Activated CD8-positive, alpha-beta memory T cell treated with anti-CD3 and anti-CD28 coated beads, Interleukin-2, amount 50 U/mL, for 1 hour (primary cell): ENCODE data around the gene CILP2.

Experiments used
- DNase-seq: peaks from one replicate; pipeline ENCODE4 v3.0.0-alpha.2; 2020; ENCODE audit errors: extremely low read depth

Gene CILP2

DNA sequence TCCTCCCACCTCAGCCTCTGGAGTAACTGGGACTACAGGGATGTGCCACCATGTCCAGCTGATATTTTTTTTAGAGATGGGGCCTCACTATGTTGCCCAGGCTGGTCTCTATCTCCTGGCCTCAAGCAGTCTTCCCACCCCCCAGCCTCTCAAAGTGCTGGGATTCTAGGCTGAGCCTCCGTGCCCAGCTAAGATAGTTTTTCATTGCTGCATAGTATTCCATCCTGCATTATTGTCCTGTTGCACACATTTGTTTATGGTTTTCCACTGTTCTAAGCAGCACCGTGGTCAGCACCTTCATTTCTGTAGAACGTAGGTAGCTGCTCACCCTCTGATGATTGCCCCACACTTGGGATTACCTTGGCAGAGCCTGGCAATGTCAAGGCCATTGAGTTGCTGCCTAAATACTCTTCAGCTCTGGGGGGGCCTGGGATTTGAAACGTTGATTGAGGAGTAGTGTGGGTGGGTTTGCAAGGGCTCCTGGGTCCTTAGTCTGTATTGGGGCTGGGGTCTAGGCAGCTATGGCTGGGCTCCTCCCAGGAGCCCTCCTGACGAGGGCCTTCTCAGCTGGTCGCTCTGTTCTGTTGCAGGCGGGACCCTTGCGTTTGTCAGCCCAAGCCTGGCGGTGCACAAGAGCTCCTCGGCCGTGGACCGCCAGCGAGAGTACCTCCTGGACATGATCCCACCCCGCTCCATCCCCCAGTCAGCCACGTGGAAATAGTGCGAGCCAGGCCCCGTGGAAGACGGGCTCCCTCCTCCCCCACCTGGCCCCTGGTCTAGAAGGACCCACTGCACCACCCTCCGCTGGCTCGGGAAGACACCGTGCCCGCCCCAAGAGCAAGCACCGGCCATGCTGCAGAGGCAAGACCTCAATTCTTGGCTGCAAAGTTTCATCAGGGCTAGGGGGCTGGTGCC is 33.1 kb upstream of the CILP2 start:
- no peak for DNase-seq

DNA sequence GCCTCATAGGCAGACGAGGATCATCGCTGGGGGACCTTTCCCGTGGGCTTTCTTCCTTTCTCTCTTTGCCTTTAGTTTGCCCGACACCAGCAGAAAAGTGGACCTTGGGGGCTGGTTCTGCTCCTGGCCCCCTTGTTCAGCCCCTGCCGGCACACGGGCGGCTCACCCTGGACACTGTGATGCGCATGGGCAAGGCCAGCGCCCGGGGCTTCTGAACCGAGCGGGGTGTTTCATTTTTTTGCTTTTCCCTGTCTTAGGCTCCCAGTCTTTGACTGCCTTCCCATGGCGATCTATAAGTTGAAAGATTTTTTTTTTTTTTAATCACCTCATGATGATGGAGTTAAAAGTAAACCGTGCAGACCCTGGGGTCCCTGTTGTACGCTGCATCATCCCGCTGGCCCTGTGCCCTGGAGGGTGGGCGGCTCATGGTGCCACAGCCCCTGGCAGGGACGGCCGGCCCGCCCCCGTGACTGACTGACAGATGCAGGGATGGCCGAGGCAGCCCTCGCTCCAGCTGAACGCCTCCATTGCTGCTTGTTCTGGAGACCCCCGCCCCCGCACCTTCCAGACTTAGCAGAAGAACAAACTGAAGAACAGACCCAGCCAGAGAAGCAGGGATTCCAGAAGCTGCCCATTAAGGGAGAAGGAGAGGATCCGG is 32.3 kb upstream of the CILP2 start:
- no peak for DNase-seq

DNA sequence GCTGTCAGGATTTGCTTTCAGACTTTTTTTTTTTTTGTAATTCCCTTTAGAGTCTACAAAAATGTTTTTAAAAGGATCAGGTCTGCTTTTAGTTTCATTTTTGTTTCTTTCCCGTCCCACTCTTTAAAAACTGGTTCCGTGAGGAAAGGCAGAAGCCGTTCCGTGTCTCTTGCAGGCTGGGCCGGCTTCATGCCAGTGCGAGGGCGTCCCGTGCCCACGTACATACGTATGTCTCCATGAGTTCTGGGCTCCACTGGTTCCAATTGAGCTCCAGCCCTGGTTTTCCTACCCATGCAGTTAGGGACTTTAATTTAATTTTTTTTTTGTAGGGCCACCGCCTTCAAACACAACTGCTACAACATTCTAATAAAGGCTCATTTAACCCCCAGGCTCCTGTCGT is 31.5 kb upstream of the CILP2 start:
- DNase-seq, result no peak

DNA sequence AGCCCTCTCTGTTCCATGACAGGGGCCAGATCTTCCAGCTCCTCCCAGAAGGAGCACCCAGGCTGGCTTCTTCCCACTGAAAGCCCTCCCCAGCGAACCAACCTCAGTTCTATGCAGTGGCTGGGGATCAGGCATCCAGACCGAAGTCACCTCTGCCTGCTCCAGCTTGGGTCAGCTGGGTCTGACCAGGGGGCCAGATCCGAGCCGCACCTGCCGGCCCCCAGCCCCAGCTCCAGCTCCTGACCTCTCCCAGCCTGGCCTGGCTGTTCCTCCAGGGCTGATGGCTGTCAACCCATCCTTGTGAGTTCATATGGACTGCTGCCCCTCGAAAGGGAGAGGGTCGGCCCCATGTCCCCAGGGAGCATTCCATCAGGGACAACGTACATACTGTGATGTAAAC is 30.7 kb upstream of the CILP2 start:
- DNase-seq, result no peak

DNA sequence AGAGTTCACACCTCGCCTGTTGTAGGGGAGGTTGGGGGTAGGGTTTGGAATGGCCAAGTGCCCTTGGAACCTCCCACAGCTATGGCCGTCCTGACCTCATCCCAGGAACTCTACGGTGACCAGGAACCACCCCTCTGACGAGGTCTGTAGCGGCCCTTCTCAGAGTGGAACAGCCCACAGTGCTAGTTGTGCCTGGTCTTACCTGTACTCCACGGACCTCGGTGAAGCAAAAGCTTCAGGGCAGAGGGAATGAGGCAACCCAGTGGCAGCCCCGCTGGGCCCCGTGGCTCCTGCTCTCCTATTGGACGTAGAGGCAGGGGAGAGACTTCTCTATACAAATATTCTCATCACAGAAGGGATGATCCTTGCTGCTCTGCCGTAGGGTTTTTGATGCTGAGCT is 29.8 kb upstream of the CILP2 start:
- DNase-seq, result no peak

DNA sequence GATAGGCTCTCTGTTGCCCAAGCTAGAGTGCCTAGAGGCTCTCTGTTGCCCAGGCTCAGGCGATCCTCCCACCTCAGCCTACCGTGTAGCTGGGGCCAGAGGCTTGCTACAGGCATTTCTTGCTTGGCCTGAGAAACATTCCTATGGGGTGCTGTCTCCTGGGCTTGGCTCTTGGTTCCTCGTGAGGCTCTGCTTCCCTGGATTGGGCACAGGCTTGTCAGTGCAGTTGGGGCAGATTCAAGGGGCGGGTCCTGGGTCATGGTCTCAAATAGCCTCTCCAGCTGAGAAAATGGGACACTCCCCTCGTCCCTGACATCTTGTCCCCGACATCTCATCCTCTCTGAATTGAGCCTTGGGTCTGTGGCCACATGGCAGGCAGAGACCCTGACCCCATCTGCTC is 27.6 kb upstream of the CILP2 start:
- no peak for DNase-seq

DNA sequence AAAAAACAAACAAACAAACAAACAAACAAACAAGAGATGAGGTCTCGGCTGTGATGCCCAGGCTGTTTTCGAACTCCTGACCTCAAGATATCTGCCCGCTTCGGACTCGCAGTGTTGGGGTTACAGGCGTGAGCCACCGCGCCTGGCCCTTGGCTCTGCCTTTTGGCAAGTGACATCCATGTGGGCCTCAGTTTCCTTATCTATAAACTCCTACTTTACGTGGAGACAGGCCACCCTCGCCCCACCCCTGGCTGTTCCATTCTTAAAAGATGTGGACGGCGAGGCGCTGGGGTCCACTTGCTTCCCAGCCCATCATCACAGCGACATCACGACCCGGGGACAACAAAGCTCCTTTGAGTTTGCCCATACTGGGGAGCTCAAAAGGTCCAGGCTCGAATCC is 24.4 kb upstream of the CILP2 start:
- DNase-seq, result no peak

DNA sequence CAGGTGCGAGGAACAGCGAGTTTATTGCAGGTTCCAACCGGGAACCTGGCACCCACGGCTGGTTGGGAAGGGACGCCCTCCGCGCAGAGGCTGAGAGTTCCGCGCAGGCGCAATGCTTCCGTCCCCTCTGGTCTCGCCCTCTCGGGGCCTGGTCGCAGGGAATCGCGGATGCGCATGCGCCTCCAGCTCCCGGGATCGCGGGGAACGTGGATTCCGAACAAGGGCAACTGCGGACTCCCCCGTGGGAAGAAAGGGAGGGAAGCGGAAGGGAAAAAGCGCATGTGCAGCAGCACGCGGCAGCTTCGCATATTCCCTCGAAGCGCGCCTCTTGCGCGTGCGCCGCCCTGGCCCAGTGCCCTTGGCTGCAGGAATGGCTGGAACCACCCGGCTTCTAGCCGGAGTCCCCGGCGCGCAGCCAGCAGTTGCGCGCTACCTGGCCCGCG is 23.8 kb upstream of the CILP2 start:
- no peak for DNase-seq

DNA sequence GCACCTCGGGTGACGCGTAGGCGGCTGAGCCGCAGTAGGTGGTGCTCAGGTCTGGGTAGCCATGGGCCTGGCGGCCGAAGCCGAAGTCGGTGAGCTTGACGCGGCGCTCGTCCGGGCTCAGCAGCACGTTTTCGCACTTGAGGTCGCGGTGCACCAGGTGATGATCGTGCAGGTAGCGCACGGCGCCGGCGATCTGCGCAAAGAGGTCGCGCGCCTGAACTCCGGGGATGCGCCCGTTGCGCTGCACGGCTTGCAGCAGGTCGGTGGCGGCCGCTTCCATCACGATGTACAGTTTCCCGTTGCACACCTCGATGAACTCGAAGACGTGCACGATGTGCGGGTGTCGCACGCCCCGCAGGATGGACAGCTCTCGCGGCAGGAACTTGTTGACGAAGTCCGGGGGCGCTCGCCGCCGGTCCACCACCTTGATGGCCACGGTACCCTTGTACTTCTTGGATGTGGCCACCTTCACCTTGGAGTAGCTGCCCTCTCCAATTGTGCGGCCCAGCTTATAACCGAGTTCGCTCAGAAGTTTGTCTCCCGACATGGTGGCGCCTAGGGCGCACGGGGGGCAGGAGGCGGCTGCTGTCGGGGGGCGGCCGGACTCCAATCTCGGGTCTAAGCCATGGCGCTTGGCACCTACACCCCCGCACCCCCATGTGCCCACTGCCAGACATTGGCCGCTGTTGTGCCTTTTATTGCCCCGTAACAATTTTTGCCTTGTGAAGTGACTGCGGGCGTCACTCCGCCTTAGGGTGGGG is 23.0 kb upstream of the CILP2 start, which contains the start of gene TSSK6:
TSSK6 (minus strand) TSS at position 668 of the 761 bp plus-strand sequence; CDS start at position 547, 121 bp downstream.
- DNase-seq, result no peak

DNA sequence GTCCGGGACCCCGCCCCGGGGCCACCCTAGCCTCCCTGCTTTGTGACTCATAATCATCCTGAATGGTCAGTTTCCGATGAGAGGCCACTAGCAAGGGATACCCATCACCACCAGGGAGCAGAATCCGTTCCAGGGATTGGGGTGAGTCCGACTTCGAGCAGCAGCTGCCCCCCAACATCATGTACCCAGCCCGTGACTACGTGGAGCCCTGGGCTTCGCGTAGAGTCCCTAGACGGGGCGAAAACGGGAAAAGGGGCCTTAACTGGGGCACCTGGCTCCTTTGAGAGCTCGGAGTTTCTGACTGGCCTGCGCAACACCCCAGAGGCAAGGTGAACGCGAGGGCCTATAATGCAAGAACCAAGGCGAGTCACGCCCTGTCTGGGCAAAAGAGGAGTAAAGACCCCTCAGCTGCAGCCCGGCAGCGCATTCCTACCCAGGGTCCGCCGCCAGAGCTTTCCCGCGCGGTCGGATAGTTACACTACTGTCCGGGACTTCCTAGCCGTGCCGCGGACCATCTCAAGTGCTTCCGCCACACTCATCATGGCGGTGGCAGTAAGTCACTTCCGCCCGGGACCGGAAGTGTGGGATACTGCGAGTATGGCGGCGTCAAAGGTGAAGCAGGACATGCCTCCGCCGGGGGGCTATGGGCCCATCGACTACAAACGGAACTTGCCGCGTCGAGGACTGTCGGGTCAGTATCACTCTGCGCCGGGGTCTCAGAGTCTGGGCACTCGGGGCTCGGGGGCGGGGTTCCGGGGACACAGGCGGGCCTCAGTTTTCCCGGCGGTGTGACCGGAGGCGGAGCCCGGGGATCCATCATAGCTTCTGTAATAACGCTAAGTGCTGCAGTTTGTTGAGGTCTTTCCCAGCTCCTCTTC is 22.2 kb upstream of the CILP2 start, which contains the start of gene NDUFA13:
NDUFA13 (plus strand) TSS at position 584 of the 878 bp plus-strand sequence; CDS start at position 598, 14 bp downstream.
- DNase-seq, result peak; percentile 69

DNA sequence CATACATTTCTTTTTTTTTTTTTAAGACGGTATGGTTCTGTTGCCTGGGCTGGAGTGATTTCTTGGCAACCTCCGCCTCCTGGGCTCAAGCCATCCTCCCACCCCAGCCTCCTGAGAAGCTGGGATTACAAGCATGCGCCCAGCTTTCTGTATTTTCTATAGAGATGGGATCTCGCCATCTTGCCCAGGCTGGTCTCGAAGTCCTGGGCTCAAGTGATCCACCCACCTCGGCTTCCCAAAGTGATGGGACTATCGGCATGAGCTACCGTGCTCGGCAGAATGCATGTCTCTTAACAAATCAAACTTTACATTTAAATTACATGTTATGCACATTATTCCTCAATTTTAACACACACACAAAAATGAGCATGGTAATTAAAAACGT is 20.8 kb upstream of the CILP2 start:
- no peak for DNase-seq

DNA sequence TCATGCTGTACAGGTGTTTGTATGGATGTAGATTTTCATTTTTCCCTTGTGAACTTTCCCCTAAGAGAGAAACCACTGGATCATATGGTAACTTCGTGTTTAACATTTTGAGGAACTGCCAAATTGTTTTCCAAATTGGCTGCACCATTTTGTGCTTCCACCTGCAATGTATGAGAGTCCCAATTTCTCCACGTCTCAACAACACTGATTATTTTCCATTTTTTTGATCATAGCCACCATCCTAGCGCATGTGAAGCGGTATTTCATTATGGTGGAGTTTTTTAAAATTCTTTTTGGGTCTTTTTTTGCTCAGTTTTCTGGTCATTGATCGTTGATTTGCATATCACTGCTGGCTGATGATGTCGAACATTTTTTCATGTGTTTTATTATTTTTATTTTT is 17.1 kb upstream of the CILP2 start:
- DNase-seq, result no peak

DNA sequence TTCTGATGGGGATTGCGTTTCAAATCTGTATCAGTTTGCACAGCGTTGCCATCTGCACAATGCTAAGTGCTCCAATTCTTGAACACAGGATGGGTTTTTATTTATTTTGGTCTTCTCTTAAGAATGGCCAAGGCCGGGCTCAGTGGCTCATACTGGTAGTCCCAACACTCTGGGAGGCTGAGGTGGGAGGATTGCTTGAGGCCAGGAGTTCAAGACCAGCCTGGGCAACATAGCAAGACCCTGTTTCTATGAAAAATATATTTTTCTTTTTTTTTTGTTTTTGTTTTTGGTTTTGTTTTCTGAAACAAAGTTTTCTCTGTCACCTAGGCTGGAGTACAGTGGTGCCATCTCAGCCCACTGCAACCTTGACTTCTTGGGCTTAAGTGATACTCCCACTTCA is 14.9 kb upstream of the CILP2 start:
- no peak for DNase-seq

DNA sequence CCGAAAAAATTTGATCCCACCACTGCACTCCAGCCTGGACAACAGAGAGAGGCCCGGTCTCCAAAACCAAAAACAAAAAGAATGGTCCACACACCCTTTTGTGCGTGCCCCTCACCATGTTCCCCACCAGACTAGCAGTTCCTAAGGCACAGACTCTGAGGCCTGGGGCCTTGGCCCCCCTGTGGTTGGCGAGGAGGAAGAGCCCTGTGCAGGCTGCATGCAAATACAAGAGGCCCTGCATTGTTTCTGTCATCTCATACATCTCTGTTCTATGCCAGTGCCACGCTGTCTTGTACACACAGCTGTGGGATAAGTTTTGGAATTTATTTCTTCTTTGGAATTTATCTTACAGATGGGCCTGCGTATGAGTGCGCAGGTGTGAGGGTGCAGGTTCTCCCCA is 14.0 kb upstream of the CILP2 start:
- DNase-seq, result no peak

DNA sequence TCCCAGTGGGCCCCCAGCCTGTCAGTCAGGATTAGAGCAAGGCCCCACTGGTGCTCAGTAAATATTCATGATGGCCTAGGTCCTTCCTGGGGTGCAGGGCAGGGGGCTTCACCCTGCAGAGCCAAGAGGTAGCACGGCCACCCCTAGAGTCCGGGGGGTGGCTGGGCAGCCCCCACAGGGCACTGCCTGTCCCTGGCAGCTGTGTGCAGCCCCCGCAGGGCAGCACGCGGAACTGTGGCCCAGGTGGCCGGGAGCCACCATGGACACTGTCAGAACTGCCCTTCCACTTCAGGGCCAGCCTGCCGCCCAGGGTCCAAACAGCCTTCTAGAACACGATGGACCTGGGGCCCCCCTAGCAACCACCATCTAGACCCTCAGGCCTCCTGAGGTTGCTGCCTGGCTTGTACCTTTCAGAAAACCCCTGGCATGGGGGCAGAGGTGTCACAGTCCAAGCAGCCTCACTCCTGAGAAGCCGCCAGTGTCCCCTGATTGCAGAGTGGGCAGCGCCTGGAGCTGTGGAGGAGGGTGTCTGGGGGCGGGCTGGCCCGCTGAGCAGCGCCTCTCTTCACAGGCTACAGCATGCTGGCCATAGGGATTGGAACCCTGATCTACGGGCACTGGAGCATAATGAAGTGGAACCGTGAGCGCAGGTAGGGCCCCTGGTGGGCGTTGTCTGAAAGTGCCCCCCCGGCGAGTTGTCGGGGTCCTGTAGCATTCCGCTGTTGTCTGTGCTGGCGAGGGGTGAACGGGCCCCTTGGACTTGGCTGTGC is 12.3 kb upstream of the CILP2 start:
- no peak for DNase-seq

DNA sequence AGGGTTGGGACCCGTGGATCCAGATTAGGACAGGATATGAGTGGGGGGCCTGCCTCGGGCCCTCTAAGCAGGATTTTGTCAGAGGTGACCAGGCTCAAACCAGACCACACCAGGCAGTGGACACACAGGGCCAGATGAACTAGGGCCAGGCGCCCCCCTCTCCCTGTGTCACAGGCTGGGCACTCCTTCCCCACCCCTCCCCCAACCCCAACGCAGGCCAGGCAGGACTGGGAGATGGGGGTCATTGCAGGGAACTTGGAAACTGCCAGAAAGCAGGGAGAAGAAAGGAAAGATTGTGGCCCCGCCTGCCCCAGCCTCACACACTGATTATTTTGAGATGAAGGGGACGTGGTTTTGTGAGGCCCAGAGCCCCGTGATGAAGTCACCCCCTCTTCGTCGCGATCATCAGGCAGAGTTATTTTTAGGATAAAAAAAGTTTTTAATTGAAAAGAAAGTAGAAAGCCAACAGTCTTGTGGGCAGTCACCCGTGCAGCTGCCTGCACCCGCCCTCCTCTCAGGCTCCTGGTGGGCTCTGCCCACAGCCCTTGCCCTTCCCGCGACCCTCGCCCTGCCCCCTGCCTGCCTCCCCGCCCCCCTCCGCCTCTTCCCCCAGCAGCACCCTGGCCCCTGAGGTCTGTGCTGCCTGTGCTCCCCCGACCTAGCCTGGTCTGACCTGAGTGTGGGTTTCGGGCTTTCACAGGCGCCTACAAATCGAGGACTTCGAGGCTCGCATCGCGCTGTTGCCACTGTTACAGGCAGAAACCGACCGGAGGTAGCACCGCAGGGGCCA is 11.3 kb upstream of the CILP2 start:
- DNase-seq, result no peak

DNA sequence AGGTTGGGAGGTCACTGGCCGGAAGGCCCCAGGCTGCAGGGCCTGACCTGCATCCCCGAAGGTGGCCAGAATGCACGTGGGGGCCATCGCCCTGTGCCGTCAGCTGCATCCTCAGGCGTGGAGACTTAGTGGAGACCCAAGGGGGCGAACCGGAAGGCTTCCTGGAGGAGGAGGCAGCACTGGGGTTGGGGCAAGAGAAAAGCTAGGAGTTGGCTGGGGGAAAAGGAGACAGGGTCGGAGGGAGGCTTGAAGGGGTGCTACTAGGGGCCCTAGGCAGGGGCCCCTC is 10.8 kb upstream of the CILP2 start:
- DNase-seq, result no peak

DNA sequence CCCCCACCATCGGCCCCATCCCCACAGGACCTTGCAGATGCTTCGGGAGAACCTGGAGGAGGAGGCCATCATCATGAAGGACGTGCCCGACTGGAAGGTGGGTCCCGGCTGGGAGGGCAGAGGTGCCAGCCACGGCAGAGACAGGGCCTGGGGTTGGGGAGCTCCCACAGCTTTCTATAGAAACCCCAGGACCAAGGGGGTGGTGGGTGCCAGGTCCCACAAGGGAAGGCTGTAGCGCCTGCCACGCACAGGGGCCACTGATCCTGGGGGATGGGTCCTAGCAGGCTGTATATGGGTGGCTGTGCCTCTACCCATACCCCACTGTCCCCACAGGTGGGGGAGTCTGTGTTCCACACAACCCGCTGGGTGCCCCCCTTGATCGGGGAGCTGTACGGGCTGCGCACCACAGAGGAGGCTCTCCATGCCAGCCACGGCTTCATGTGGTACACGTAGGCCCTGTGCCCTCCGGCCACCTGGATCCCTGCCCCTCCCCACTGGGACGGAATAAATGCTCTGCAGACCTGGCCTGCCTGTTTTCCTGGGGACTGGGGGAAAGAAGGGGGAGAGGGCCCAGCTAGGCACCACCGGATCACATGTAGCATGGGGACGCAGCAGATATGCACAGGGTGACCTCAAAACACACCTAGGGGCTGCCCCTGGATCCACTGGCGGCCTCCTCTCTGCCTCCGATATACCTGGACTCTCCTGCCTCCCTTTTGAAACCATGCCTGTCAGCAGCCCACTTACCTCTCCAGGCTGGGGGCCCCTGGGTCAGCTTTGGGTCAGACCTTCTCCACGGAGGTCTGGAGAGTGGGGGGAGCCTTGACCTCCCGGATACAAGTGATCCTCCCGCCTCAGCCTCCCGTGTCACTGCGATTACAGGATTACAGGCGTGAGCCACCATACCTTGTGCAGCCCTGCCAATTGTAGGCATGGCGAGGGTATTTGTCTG is 10.1 kb upstream of the CILP2 start:
- DNase-seq, result no peak
